ENCODE data around the gene HACD4.
"Not testable (repeated sequence)": the region's sequence is repeated elsewhere in the genome, so short reads cannot be mapped to it uniquely, and the experiment has no call there.

HACD4 gene

DNA sequence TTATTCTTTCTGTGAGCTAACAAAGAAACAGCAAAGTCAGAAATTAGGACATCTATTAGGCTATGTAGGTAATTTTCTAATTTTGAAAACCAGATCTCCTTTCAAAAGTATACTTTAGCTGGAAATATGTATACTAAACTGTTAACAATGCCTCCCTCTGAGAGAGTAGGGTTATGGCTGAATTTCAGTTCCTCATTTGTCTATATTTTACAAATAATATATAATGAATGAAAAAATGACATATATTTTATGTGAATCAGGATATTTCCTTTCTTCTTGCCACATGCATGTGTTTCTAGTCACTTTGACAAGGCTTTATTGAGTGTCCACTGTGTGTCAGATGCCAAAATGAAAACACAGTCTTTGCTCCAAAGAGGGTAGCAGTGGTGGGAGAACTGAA lies 15.4 kb downstream of the HACD4 start:
- no peak for DNase-seq

DNA sequence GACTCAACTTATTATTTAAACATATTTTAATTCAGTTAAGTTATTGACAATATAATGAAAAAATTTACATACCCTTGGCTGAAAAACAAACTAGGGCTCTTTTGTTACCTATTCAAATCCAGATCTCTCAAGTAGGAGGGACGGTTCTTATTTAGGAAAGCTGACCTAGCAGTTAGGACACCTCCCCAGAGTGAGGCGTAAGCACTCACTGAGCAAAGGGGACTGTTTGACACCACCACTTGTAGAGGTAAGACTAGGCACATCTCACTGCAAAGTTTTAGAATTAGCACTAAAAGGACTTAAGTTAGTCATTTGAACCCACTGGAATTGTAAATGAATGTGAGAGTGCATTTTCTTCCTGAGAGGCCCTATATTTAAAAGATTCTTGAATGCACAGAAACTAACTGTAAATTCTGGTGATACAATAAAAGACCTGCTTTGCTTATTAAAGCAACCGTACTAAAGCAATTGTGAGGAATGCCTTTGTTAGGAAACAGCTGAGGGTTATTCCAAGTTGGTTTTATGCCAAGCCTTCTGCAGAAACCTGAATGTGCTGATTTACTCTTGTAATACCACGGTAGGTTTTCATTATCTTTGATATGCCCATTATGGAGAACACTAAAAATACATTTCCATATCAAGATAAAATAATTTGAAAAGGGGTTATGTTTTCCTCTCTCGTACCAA lies 16.2 kb downstream of the HACD4 start:
- DNase-seq, result no peak

DNA sequence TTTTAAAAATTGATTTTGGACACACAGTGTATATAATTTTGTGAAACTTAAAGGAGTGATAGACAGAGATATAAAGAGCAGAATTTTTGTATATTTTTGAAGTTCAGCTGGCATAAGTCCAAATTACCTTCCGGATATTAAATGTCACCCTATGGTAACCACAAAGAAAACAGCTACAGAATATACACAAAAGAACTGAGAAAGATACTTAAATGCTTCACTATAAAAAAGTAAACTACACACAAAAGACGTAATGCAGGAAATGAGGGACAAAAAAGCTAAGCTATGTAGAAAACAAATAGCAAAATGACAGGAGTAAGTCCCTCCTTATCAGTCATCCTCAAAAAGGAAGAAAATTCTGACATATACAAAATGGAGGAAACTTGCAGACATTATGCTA lies 29.4 kb downstream of the HACD4 start:
- DNase-seq, result no peak

DNA sequence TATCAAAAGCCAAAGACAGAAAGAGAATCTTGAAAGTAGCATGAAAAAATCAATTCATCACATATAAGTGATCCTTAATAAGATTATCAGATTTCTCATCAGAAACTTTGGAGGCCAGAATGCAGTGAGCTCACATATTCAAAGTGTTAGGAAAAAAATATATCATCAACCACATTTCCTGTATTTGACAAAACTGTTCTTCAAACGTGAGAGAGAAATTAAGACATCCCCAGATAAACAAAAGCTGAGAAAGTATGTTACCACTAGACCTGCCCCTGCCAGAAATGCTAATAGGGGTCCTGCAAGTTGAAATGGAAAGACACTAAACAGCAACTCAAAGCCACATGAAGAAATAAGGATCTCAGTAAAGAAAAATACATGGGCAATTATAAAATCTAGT lies 29.9 kb downstream of the HACD4 start:
- DNase-seq, result no peak

DNA sequence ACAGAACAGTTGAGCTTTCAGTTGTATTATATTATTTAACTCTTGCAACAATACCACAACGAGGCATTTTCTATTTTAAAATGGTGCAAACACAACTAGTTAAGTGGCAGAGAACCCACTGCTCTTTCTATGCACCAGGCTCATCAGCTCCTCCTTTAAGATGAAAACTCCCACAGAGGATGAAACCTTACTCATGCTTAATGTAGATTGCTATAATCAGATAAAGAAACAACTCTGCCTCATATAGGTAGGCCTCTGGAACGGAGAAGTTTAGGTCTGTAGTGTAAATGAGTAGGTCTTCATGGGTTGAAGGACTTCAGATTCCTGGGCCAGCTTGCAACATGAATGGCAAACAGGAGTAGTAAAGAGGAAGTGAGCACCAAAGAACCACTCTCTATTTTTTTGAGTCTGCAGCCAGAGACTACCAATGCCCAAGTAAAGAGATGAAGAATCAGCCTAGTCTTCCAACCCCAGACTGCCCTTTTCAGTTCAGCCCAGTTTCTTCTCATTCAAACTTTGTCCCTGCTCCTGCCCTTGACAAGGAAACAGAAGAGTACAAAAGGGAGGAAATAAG lies 33.9 kb downstream of the HACD4 start:
- no peak for DNase-seq

DNA sequence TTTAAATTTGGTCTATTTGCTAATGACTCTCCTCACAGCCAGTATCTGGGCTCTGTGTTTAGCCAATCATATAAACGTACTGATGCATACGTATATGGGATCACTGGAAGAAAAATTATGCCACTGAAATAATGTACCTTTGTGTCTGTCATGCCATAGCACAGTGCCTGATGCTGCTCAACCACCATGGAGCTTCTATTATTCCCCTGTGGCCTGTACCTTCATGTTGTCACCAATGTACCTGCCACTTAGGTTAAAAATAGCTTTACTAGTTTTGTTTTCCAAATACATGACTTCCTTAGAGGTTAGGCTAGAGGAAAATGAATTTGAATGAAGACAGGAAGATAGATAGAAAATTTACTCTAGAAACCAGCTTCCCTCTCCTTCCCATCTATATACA lies 34.6 kb downstream of the HACD4 start:
- no peak for DNase-seq

DNA sequence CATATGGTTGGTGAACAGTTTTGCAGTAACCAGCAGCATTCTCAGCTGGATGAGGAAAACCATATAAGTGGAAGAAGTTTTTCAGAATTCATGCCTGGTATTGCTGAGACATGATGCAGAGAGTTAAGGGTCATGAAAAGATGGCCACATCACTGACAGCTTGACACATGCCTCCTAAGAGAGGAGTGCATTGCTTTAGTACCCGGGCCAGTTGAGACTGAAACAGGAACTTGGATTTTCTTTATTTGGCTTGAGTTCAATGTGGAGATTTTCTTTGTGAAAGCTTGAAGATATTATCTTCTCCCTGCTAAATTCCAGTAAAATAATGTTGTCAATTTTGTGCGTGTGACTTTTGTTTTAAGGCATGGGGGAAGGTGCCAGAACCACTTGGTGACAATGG lies 35.8 kb downstream of the HACD4 start:
- DNase-seq, result no peak

DNA sequence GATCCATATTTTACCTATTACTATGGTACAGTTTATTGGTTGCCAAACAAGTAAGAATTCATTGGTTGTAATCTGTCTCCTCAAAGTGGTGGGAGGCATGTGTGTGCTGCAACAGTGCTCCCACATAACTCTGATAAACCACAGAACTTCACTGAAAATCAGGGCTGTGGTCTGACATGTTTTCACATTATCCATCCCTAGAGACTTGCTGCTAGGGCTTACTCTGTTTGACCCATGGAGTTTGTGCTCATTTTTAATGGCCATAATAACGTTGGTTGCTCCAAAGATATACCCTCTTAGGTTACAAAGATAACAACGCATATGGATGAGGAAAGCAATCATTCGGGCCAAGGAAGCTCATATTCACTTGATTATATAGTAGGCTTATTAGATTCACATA lies 37.0 kb downstream of the HACD4 start:
- DNase-seq, result no peak

DNA sequence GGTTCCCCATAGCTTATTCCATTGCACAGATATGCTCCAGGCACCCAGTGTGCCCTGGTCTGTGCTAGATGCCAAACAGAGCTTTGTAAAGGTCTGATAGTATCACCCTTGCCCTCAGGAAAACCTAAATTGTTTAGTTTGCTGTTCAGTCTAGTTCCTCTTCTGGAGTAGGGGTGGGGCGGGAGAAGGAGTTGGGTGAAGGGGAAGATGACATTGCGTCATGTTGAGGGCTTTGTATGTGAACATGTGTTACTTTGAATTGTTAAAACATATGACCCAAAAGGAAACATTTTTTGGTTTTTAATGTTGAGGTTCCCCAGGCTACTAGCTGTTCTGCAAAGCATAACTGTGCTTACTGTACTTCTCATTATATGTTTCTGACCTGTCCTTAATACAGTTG lies 40.6 kb downstream of the HACD4 start:
- DNase-seq, result no peak

DNA sequence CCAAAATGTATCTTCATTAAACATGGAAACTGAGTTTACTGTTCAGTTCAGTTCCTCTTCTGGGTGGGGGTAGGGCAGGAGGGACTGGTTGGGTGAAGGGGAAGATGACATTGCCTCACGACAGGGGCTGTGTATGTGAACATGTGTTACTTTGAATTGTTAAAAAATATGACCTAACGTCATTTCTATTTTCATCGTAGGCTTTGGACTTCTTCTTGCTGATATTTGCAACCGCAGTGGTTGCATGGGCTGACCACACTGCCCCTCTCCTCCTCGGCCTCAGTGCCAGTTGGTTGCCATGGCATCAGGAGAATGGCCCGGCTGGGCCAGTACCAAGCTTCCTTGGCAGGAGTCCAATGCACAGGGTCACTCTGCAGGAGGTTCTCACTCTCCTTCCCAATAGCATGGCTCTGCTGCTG lies 41.5 kb downstream of the HACD4 start:
- no peak for DNase-seq

DNA sequence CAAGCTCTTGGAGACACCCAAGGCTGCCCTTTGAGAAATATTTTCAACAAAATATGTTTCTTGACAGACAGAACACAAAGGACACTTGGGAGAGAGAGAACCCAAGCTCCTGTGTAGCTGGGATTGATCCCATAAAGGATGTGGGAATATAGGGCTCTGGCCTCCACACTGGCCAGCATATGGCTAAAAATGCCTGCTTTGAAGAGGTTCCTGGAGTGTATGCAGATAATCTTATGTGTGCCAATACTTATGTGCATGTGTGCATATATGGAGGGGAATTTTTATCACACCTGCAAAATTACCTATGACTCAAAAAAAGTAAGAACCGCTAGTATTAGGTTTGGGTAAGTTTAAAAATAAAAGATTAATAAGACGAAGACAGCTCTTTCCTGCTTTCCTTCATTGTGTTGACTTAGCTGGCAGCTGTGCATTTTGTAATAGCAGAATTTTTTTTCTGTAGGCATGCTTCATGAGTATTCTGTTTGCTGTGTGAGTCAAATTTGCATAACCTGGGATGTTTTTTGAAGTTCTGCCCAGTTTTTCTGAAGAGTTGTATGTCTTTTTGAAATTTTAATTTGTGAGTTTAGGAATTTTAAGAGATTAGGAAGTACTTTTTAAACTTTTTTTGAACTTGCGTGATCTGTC lies 42.6 kb downstream of the HACD4 start:
- no peak for DNase-seq

DNA sequence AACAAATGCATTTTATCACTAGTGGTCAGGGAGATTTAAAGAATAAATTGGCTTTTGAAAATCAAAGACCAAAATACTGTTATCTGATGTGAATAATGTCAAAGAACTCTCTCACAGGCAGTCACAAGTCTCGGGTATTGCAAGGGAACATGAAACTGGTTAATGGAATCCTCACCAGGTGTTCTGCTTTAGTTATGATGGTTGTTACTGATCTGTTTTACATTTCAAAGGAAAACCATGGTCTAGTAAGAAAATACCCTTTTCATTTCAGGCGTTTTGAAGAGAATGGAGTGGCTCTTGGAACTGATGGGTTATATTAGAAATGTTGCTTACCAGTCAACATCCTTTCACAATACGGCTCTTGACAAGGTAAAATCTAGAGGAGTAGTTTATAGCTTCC lies 43.4 kb downstream of the HACD4 start:
- DNase-seq, result no peak

DNA sequence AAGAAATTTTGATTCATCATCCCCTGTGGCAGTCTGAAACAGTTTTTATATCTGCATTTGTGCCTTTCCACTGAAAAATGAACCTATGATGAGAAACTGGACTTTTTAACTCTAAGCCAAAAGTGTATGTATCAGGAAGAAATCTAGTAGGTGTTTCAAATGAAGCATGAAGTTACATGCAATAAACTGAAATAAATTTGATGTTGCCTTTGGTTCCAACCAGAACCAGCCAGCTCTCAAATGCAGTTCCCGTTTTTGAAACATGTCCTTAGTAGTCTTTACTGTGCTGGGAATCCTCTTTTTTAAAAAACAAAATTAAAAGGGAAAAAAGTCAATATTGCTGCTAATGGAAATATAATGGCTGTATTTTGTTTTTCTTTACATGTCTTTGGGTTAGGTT lies 43.9 kb downstream of the HACD4 start:
- no peak for DNase-seq

DNA sequence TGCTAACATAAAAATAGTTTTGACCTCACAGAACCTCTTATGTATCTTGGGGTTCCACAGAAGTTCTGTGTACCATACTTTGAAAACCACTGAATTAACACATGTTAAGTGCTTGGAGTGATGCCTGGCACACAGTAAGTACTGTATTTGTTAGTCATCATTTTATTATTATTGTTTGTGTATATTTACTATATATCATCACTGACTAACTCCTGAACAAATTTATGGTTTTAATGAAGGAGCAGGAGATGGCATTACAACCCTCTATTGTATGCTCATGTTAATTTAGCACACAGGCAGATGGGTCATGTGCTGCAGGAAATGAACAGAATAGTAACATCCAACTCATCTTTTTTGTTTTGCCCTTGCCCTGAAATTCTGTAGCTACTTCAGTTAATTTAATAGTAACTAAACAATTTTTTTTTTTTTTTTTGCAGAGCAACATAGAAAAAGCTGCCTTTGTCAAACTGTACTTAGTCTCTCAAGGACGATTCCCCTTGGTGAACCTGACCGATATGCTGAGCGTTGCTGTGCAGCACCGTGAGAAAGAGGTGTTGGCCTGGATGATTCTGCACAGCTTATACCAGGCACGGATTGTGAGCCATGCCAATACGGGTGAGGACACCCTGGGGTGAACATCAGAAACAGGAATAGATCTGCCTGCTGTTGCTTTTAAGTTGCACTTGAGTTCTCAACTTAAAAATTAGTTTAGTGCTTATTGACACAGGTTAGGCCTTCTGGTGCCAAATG lies 45.4 kb downstream of the HACD4 start:
- no peak for DNase-seq

DNA sequence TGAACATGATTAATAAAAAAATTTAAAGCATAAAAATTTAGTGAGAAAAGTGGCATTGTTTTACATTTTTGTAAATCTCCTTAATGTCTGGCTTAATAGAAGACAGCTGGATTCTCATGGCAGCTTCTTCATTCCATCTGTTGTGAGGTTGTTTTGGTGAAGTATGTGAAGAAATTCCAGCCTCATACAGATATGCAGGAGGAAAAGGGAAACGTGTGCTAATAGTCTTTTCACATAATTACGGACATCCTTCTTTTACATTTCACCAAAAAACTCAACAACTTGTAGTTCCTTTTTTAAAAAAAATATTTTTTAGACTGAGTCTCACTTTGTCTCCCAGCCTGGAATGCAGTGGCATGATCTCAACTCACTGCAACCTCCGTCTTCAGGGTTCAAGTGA lies 46.9 kb downstream of the HACD4 start:
- DNase-seq, result no peak

DNA sequence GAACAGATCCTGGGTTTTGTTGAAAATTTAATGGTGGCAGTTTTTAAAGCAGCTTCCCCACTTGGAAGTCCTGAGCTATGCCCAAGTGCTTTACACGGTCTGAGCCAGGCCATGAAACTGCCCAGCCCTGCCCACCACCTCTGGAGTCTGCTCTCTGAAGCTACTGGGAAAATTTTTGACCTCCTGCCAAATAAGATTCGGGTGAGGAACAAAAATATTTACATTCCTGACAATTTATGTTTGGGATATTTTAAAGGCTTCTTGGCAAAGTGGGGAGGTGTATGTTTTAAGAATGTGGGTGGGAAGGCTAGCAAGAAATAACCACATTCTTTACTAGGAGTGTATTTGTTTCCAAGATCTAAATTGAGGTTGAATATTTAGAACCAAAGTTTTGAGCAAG lies 50.0 kb downstream of the HACD4 start:
- DNase-seq, result no peak

DNA sequence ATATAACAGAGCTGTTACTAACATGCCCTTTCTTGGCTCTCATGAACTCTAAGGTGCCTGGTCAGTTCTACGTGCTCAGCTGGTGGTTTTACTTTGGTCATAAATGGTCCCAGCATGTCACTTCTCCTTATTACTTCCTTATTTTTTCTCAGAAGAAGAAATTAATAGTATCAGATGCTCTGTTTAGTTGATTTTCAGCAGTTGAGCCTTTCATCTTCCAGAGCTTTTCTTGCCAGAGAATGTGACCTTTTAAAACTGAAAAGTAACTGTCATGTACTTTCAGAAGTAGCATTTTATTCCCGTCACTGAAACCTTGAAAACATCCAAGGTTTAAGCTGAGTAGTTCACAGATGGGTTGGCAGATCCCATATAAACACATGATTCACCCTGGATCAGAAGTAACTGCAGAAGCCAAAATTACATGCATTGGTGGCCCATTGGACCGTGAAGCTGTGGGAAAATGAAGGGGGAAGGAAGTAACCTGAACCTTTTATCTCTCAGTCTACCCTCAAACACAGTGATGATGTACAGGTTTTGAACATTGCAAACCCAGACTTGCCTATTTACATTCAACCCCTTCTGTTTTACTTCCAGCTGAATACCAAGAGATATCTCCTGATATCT lies 50.5 kb downstream of the HACD4 start:
- DNase-seq, result no peak

DNA sequence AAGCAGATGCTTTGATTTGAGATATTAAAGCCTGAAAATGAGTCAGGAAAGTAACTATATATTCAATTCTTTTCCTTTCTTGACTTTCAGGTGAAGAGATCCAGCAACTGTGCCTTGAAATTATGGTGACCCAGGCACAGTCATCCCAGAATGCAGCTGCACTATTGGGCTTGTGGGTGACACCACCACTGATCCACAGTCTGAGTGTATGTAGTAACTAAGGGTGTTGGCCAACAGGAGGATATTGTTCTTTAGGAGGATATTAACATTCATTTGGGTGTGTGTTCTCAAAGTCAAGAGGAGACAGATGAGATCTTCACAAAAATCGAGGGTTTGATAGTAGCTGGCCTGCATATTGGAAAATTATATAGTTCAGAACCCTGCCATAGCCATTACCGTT lies 53.2 kb downstream of the HACD4 start:
- DNase-seq, result no peak

DNA sequence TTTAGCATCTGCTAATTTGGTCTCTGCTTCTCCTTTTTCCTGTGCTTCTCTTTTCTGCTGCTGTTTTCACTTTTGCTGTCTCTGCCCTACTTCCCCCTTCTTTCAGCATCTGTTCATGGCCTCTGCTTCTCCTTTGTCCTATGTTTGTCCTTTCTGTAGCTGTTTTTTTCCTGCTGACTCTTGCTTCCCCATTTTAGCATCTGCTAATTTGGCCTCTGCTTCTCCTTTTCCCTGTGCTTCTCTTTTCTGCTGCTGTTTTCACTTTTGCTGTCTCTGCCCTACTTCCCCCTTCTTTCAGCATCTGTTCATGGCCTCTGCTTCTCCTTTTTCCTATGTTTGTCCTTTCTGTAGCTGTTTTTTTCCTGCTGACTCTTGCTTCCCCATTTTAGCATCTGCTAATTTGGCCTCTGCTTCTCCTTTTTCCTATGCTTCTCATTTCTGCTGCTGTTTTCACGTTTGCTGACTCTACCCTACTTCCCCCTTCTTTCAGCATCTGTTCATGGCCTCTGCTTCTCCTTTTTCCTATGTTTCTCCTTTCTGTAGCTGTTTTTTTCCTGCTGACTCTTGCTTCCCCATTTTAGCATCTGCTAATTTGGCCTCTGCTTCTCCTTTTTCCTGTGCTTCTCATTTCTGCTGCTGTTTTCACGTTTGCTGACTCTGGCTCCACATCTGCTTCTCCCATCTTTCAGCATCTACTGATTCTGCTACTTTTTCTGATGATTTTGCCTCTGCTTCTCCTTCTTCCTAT lies 57.1 kb downstream of the HACD4 start:
- not testable (repeated sequence) for DNase-seq

DNA sequence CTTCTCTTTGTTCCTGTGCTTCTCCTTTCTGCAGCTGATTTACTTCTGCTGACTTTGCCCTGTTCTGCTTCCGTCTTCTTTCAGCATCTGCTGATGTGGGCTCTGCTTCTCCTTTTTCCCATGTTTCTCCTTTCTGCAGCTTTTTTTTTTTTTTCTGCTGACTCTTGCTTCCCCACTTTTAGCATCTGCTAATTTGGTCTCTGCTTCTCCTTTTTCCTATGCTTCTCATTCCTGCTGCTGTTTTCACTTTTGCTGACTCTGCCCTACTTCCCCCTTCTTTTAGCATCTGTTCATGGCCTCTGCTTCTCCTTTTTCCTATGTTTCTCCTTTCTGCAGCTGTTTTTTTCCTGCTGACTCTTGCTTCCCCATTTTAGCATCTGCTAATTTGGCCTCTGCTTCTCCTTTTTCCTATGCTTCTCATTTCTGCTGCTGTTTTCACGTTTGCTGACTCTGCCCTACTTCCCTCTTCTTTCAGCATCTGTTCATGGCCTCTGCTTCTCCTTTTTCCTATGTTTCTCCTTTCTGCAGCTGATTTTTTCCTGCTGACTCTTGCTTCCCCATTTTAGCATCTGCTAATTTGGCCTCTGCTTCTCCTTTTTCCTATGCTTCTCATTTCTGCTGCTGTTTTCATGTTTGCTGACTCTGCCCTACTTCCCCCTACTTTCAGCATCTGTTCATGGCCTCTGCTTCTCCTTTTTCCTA lies 58.0 kb downstream of the HACD4 start:
- not testable (repeated sequence) for DNase-seq

DNA sequence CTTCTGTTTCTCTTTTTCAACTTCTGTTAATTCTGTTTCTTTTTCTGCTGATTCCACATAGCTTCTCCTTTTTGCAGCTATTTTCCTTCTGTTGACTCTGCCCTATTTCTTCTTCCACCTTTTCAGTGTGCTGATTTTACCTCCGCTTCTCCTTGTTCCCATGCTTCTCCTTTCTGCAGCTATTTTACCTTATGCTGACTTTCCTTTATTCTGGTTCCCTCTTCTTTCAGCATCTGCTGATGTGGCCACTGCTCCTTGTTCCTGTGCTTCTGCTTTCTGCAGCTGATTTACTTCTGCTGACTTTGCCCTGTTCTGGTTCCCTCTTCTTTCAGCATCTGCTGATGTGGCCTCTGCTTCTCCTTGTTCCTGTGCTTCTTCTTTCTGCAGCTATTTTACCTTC lies 58.8 kb downstream of the HACD4 start:
- DNase-seq, result no peak

Measured in NCI-H510A (cell line).